Activated naive CD8-positive, alpha-beta T cell (primary cell): ENCODE data around the gene SMARCAL1.

Experiments used
- H3K27ac Mint-ChIP-seq: one replicate; pipeline ENCODE4 v1.8.0; 2021; ENCODE audit warnings: mixed read lengths
- H3K27me3 Mint-ChIP-seq: one replicate; pipeline ENCODE4 v1.8.0; 2021; ENCODE audit warnings: mixed read lengths
- H3K36me3 Mint-ChIP-seq: one replicate; pipeline ENCODE4 v1.8.0; 2021; ENCODE audit warnings: mixed read lengths
- H3K4me1 Mint-ChIP-seq: one replicate; pipeline ENCODE4 v1.8.0; 2021; ENCODE audit warnings: low read depth, mixed read lengths
- H3K4me3 Mint-ChIP-seq: one replicate; pipeline ENCODE4 v1.8.0; 2021; ENCODE audit warnings: mild to moderate bottlenecking, mixed read lengths
- H3K9me3 Mint-ChIP-seq: one replicate; pipeline ENCODE4 v1.8.0; 2021; ENCODE audit warnings: low read depth, mixed read lengths

Gene SMARCAL1

DNA sequence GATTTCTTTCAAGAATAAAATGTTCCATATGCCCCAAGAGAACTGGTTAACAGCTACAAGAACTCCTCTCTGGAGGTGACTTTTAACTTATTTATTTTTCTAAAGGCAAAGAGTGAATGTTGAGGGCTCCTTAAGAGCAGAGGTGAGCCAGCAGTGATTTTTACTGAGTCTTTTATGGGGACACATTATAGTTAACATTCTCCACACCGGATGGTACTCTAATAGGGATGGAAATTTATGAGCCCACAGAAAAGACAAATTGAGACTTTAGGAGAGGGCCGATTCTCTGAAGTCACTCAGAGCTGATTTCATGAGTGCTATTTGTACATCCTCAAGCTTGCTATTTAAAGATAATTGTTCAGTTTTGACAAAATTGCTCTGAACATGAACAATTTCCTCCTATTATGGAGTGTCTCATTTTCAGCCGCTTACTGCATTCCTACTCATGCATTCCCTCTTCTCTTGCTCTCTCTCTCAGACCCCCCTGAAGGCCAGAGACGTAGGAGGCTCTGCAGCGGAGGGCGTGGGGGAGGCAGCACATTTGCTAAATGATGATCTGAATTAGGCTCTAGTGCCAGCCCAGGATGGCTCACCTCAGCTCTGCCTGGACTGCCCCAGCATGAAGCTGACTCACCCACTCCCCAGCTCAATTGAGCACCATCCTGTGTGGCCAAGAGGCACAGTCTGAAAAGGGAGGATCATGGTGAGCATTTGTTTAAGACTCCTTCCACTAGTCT is 80.5 kb downstream of the SMARCAL1 start:
- peaks cover 2% of the 10 kb centered on the region for H3K36me3 Mint-ChIP-seq
- no peaks in the 10 kb centered on the region for H3K9me3 Mint-ChIP-seq
- no peak overlapping the region for H3K27ac Mint-ChIP-seq
- no peaks in the 10 kb centered on the region for H3K27me3 Mint-ChIP-seq
- H3K4me3 Mint-ChIP-seq, result no peak overlapping the region
- peaks cover 6% of the 10 kb centered on the region for H3K4me1 Mint-ChIP-seq

DNA sequence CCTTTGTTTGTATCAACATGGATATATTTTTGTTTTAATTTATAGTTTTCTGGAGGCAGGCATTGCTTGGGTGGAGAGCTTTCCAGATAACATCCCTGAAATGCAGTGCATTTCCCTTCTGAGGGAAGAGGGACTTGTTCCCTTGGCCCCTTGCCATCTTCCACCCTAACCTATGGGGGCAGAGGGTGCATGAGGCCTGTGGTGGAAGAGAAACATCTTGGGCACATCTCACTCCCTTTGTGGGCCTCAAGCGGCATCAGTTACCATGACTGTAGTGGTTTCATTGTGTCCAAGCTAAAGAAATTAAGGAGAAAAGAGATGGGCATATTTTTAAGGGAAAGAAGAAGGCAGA is 81.0 kb downstream of the SMARCAL1 start:
- peaks cover 10% of the 10 kb centered on the region for H3K4me1 Mint-ChIP-seq
- H3K4me3 Mint-ChIP-seq, result no peak overlapping the region
- H3K27me3 Mint-ChIP-seq, result no peaks in the 10 kb centered on the region
- H3K9me3 Mint-ChIP-seq, result no peaks in the 10 kb centered on the region
- peaks cover 2% of the 10 kb centered on the region for H3K36me3 Mint-ChIP-seq
- H3K27ac Mint-ChIP-seq, result no peak overlapping the region

GRCh38 chr2:216495656-216496055 is 83.4 kb downstream of the SMARCAL1 start:
- no peaks in the 10 kb centered on the region for H3K9me3 Mint-ChIP-seq
- no peak overlapping the region for H3K27ac Mint-ChIP-seq
- no peak overlapping the region for H3K4me3 Mint-ChIP-seq
- peaks cover 25% of the 10 kb centered on the region for H3K4me1 Mint-ChIP-seq
- H3K27me3 Mint-ChIP-seq, result no peaks in the 10 kb centered on the region
- H3K36me3 Mint-ChIP-seq, result peaks cover 18% of the 10 kb centered on the region

DNA sequence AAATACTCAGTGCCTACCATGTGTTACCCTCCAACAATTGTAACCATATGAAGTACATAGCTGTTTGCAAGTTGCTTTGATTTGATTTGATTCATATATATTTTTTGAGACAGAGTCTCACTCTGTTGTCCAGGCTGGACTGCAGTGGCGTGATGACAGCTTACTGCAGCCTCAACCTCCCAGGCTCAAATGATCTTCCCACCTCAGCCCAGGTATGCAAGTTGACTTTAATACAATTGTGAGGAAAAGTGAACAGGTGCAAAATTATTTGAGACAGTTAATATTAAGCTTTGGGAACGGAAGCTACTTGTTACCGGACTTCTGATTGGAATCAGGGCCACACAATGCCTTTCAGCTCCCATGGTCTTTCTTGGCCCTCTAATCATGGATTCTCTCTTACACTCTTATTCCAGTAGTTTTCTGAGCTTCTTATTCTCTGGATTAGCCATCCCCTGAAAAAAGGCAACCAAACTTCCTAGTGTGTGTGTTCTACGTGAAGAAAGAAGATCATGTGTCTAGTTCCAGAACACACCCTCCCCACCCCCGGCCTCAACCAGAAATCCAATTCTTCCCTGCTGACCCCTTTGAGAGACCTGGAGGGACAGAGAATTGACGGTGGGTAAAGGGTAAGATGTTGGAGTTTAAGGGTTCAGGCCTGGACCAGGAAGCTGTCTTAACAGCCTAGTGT is 85.2 kb downstream of the SMARCAL1 start:
- peaks cover 30% of the 10 kb centered on the region for H3K36me3 Mint-ChIP-seq
- peak overlapping the region; percentile 95 for H3K4me3 Mint-ChIP-seq
- H3K27ac Mint-ChIP-seq, result peak overlapping the region; percentile 98
- no peaks in the 10 kb centered on the region for H3K9me3 Mint-ChIP-seq
- H3K27me3 Mint-ChIP-seq, result no peaks in the 10 kb centered on the region
- peaks cover 41% of the 10 kb centered on the region for H3K4me1 Mint-ChIP-seq

GRCh38 chr2:216498070-216498378 is 85.7 kb downstream of the SMARCAL1 start:
- Mint-ChIP-seq H3K4me3 (peak overlapping the region; percentile 95), H3K4me1 (peaks cover 46% of the 10 kb centered on the region)

GRCh38 chr2:216498379-216499352 is 86.4 kb downstream of the SMARCAL1 start, which contains the start of gene RPL37A:
Gene RPL37A, plus strand, starts transcription at chr2:216498844. Its CDS starts 31 bp downstream, at chr2:216498875.
- Mint-ChIP-seq H3K36me3 (peaks cover 34% of the 10 kb centered on the region), H3K27me3 (no peaks in the 10 kb centered on the region), H3K9me3 (no peaks in the 10 kb centered on the region), H3K27ac (peak within 1 kb of the TSS; percentile 98), H3K4me1 (peaks cover 49% of the 10 kb centered on the region), H3K4me3 (peak within 1 kb of the TSS; percentile 95)

More at GRCh38 chr2:216498070-216498378, 85.7 kb downstream of the SMARCAL1 start:
- H3K36me3 Mint-ChIP-seq, result peaks cover 32% of the 10 kb centered on the region
- H3K27ac Mint-ChIP-seq, result peak overlapping the region; percentile 98
- H3K27me3 Mint-ChIP-seq, result no peaks in the 10 kb centered on the region
- no peaks in the 10 kb centered on the region for H3K9me3 Mint-ChIP-seq

GRCh38 chr2:216499641-216500218 is 87.4 kb downstream of the SMARCAL1 start:
- Mint-ChIP-seq H3K36me3 (peaks cover 39% of the 10 kb centered on the region), H3K4me3 (peak overlapping the region; percentile 95), H3K27me3 (no peaks in the 10 kb centered on the region), H3K27ac (peak overlapping the region; percentile 98), H3K9me3 (no peaks in the 10 kb centered on the region), H3K4me1 (peaks cover 55% of the 10 kb centered on the region)

- Mint-ChIP-seq H3K36me3 (peaks cover 39% of the 10 kb centered on the region), H3K27ac (peak overlapping the region; percentile 98), H3K4me1 (peaks cover 59% of the 10 kb centered on the region), H3K27me3 (no peaks in the 10 kb centered on the region), H3K4me3 (peak overlapping the region; percentile 95), H3K9me3 (no peaks in the 10 kb centered on the region)
Observed at GRCh38 chr2:216500572-216500971, 88.3 kb downstream of the SMARCAL1 start.

- Mint-ChIP-seq H3K9me3 (no peaks in the 10 kb centered on the region), H3K4me3 (peak overlapping the region; percentile 95), H3K27ac (peak overlapping the region; percentile 98), H3K27me3 (no peaks in the 10 kb centered on the region), H3K36me3 (peaks cover 39% of the 10 kb centered on the region), H3K4me1 (peaks cover 61% of the 10 kb centered on the region)
Observed at GRCh38 chr2:216501854-216502253, 89.6 kb downstream of the SMARCAL1 start.

DNA sequence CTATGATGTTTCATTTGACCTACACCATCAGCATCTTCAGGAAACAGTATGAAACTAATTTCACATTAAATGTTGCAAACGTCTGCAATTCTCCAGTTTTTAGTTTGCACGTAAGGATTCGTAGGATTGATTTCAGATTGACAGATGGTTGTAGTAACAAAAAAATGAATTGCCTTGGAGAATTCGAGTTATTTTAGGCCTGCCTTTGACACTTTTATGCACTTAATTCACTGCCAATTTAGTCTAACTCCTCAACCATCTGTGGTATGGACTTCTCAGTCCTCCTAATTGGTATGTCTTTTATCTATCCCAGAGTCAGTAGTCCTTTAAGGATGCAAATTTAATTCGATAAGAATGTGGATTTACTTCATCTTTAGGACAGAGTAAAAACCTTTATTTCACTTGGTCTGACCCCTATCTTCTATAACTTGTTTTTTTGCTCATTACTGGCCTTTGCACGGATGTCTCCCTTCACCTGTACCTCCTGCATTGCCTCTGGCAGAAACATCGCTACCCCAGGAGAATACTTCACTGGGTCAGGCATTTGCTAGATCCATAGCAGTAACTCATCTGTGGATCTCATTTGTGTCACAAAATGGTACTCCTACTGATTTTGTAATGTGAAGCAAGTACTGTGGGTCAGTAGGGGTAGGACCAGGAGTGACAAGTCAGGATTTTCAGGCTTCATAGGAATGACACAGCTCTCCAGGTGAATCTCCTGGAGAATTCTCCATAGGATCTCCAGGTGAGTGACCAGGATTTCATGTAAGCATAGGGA is 90.3 kb downstream of the SMARCAL1 start:
- Mint-ChIP-seq H3K4me3 (peak overlapping the region; percentile 95), H3K4me1 (peaks cover 57% of the 10 kb centered on the region), H3K36me3 (peaks cover 39% of the 10 kb centered on the region), H3K27ac (peak overlapping the region; percentile 69), H3K27me3 (no peaks in the 10 kb centered on the region), H3K9me3 (no peaks in the 10 kb centered on the region)

- H3K4me1 Mint-ChIP-seq, result peaks cover 52% of the 10 kb centered on the region
- H3K27ac Mint-ChIP-seq, result peak overlapping the region; percentile 69
- H3K4me3 Mint-ChIP-seq, result peak overlapping the region; percentile 95
Observed at GRCh38 chr2:216503159-216503629, 90.9 kb downstream of the SMARCAL1 start.

DNA sequence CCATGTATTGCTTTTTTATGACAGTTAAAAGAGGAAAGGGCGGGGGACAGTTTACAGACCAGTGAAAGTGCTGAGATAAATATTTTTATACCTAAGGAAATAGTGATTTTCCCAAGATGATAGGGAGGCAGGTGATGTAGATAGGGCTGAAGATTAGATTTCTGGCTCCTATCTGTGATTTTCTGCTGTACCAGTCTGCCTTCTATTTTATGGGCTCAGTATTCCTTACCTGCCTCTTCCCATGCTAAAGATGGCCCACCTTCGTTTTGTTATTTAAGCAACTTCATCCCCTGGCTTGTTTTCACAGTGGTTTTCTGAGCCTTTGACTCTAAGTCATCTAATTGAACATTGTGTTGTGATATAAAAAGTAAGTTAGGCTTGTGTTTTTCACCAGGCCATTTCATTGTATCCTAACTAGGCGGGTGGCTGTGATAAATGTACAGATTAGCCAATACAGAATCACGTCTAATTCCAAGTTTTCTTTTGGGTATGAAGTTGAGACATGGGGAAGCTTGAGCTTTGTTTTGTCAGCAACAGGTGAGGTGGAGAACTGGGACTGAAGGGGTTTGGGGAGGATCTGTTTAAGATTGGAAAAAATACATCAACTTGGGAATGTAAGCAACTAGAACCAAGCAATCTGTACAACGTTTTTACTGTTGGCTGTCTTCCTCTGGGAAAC is 91.6 kb downstream of the SMARCAL1 start:
- H3K27me3 Mint-ChIP-seq, result no peaks in the 10 kb centered on the region
- peak overlapping the region; percentile 53 for H3K4me3 Mint-ChIP-seq
- peaks cover 47% of the 10 kb centered on the region for H3K4me1 Mint-ChIP-seq
- peaks cover 39% of the 10 kb centered on the region for H3K36me3 Mint-ChIP-seq
- H3K9me3 Mint-ChIP-seq, result no peaks in the 10 kb centered on the region
- H3K27ac Mint-ChIP-seq, result peak overlapping the region; percentile 69

More at GRCh38 chr2:216503159-216503629, 90.9 kb downstream of the SMARCAL1 start:
- Mint-ChIP-seq H3K9me3 (no peaks in the 10 kb centered on the region), H3K36me3 (peaks cover 39% of the 10 kb centered on the region), H3K27me3 (no peaks in the 10 kb centered on the region)

DNA sequence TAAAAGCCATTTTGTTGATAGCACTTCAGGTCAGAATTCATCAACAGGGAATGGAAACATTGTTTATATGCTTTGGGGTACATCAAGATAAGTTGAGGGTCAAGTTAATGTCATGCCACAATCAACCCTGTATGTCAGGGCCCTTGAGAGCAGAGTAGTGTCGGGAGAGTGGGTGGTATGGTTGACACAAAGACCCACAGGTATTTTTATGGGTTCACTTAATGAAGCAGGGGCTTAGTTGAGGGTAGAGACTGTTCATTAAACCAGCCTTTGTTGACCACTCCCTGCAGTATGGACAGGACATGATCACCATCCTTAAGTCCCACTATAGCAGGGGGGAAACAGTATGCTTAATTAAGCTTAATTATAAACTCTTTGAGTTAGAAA is 92.1 kb downstream of the SMARCAL1 start:
- Mint-ChIP-seq H3K4me1 (peaks cover 47% of the 10 kb centered on the region), H3K9me3 (no peaks in the 10 kb centered on the region), H3K4me3 (no peak overlapping the region), H3K27ac (peak overlapping the region; percentile 67), H3K36me3 (peaks cover 34% of the 10 kb centered on the region), H3K27me3 (no peaks in the 10 kb centered on the region)
